Small intestine (tissue), 7 donors: ENCODE results near the gene NHERF2. TPM values are rescaled to one million over a fixed set of nuclear protein-coding genes. Genes with fewer than 3 reads are reported as not detected.
"Not testable (repeated sequence)": the region's sequence is repeated elsewhere in the genome, so short reads cannot be mapped to it uniquely, and the experiment has no call there.

Experiments
- DNase-seq, 2 donors: peaks; one replicate each; pipeline versions ENCODE4 v3.0.0 to v3.0.0-alpha.2; 2013
- FAIRE-seq: peaks from 2 replicates; lab custom pipeline; 2012; peaks lifted over from hg19 to GRCh38; lab: Jason Lieb, UNC
- H3K27ac ChIP-seq, 3 donors: one replicate each; pipeline ENCODE4 v1.5.1; 2013; ENCODE audit warnings: low read length in 2 of 3, mild to moderate bottlenecking in 2 of 3, control low read depth in 1 of 3, inconsistent platforms in 1 of 3, low read depth in 1 of 3, moderate library complexity in 1 of 3
- H3K27me3 ChIP-seq, 3 donors: one replicate each; pipeline ENCODE4 v1.6.1; 2013; ENCODE audit warnings: low read length in 3 of 3, inconsistent platforms in 1 of 3; ENCODE audit not compliant: control insufficient read depth in 3 of 3, insufficient read depth in 3 of 3
- H3K36me3 ChIP-seq, 3 donors: one replicate each; pipeline ENCODE4 v1.6.1; 2013; ENCODE audit warnings: low read length in 3 of 3, inconsistent platforms in 1 of 3, low read depth in 1 of 3, mild to moderate bottlenecking in 1 of 3, moderate library complexity in 1 of 3; ENCODE audit not compliant: control insufficient read depth in 3 of 3, insufficient read depth in 2 of 3
- H3K4me1 ChIP-seq, 3 donors: one replicate each; pipeline ENCODE4 v1.6.1; 2013; ENCODE audit warnings: low read length in 2 of 3, inconsistent platforms in 1 of 3, low read depth in 1 of 3, mild to moderate bottlenecking in 1 of 3, moderate library complexity in 1 of 3; ENCODE audit not compliant: control insufficient read depth in 3 of 3, insufficient read depth in 2 of 3
- H3K4me3 ChIP-seq, 3 donors: one replicate each; pipeline ENCODE4 v1.5.1; 2013; ENCODE audit warnings: low read length in 3 of 3, control low read depth in 1 of 3, inconsistent platforms in 1 of 3, low read depth in 1 of 3, mild to moderate bottlenecking in 1 of 3, moderate library complexity in 1 of 3
- H3K9me3 ChIP-seq, 2 donors: one replicate each; pipeline ENCODE4 v1.6.1; 2013; ENCODE audit warnings: low read depth in 1 of 2, low read length in 1 of 2; ENCODE audit not compliant: control insufficient read depth in 2 of 2, insufficient read depth in 1 of 2
- WGBS, 3 donors: extraction: QIAGEN DNeasy Blood & Tissue Kit; methylation state at CpG; one replicate each; pipeline ENCODE4 v1.1.7; 2013; 5-methylcytosine and 5-hydroxymethylcytosine counted together
- polyA plus RNA-seq, 4 donors: library from polyadenylated mRNA; stranded (reverse) in 3 of 4; unstranded in 1 of 4; fragments of 200-250 nt in 3 of 4; fragments of 120-200 nt in 1 of 4; gene quantifications; one replicate each; pipeline versions ENCODE4 v1.2.1 to v1.2.3, GENCODE V29; 2013
- donor health status: healthy with polysubstance abuse.
- donor health status: control.
- donor health status: control.
- donor health status: Bipolar disorder and iron deficiency.
- donor health status: healthy.

NHERF2 gene
- polyA plus RNA-seq, 4 donors = 15.7 to 76.1 (median 42.9) TPM

GRCh38 chr16:2030036-2030435 is 3.3 kb downstream of the NHERF2 start:
- Histone ChIP-seq H3K4me1 (peaks cover 0 to 24% (median 2%) of the 10 kb centered on the region in 3 donors), H3K9me3 (no peaks in the 10 kb centered on the region), H3K36me3 (peaks cover 0 to 44% (median 0%) of the 10 kb centered on the region in 3 donors), H3K4me3 (no peak overlapping the region), H3K27me3 (peaks cover 0 to 23% (median 0%) of the 10 kb centered on the region in 3 donors), H3K27ac (peak overlapping the region in 1 of 3 donors; percentile 8)
- DNase-seq (no peak), FAIRE-seq (no peak)
- WGBS, 3 donors = 81 to 90% (median 88%) methylated on average over 11 of the region's 11 CpGs

- peaks cover 0 to 34% (median 2%) of the 10 kb centered on the region in 3 donors for H3K4me1 ChIP-seq
- peak overlapping the region in 1 of 3 donors; percentile 49 for H3K27ac ChIP-seq
- DNase-seq = no peak
- H3K27me3 ChIP-seq = peaks cover 0 to 16% (median 0%) of the 10 kb centered on the region in 3 donors
- H3K4me3 ChIP-seq = no peak overlapping the region
- H3K9me3 ChIP-seq = no peaks in the 10 kb centered on the region
- no peak for FAIRE-seq
- H3K36me3 ChIP-seq = peaks cover 0 to 55% (median 0%) of the 10 kb centered on the region in 3 donors
- 68 to 80% (median 79%) methylated on average over 7 to 11 of the region's 11 CpGs for WGBS, 3 donors
Observed at GRCh38 chr16:2031081-2031577, 4.4 kb downstream of the NHERF2 start.

- H3K27ac ChIP-seq = peak overlapping the region; percentile 59 to 88 (median 72)
- H3K4me1 ChIP-seq = peaks cover 0 to 41% (median 0%) of the 10 kb centered on the region in 3 donors
- H3K36me3 ChIP-seq = peaks cover 0 to 68% (median 0%) of the 10 kb centered on the region in 3 donors
- FAIRE-seq = no peak
- no peak overlapping the region for H3K4me3 ChIP-seq
- WGBS, 3 donors = 64 to 88% (median 68%) methylated on average over 13 to 15 of the region's 15 CpGs
- DNase-seq = no peak
- peaks cover 0 to 10% (median 0%) of the 10 kb centered on the region in 3 donors for H3K27me3 ChIP-seq
- no peaks in the 10 kb centered on the region for H3K9me3 ChIP-seq
Observed at GRCh38 chr16:2032285-2033056, 5.8 kb downstream of the NHERF2 start.

GRCh38 chr16:2033057-2033908 is 6.6 kb downstream of the NHERF2 start:
- Histone ChIP-seq H3K27ac (peak overlapping the region; percentile 59 to 88 (median 72)), H3K27me3 (peaks cover 0 to 2% (median 0%) of the 10 kb centered on the region in 3 donors), H3K36me3 (peaks cover 0 to 72% (median 0%) of the 10 kb centered on the region in 3 donors), H3K9me3 (no peaks in the 10 kb centered on the region), H3K4me3 (peak overlapping the region in 1 of 3 donors; percentile 13), H3K4me1 (peaks cover 0 to 43% (median 0%) of the 10 kb centered on the region in 3 donors)
- FAIRE-seq (no peak), DNase-seq (peak in 1 of 2 donors; percentile 27)
- 33 to 63% (median 52%) methylated on average over 27 to 37 of the region's 37 CpGs for WGBS, 3 donors

GRCh38 chr16:2033909-2034695 is 7.4 kb downstream of the NHERF2 start:
- Histone ChIP-seq H3K4me3 (peak overlapping the region in 1 of 3 donors; percentile 13), H3K36me3 (peaks cover 0 to 78% (median 0%) of the 10 kb centered on the region in 3 donors), H3K27ac (peak overlapping the region in 2 of 3 donors; percentile 72 to 88), H3K4me1 (peaks cover 0 to 51% (median 0%) of the 10 kb centered on the region in 3 donors)
- peak in 1 of 2 donors; percentile 5 for DNase-seq
- WGBS, 3 donors = 66 to 90% (median 72%) methylated on average over 11 to 16 of the region's 32 CpGs
- not testable (repeated sequence) for FAIRE-seq, H3K9me3 ChIP-seq, H3K27me3 ChIP-seq

- Histone ChIP-seq H3K27me3 (no peaks in the 10 kb centered on the region), H3K36me3 (peaks cover 0 to 79% (median 0%) of the 10 kb centered on the region in 3 donors), H3K9me3 (no peaks in the 10 kb centered on the region), H3K4me3 (no peak overlapping the region), H3K4me1 (peaks cover 0 to 58% (median 0%) of the 10 kb centered on the region in 3 donors), H3K27ac (peak overlapping the region; percentile 16 to 87 (median 81))
- no peak for FAIRE-seq
- DNase-seq = no peak
- WGBS, 3 donors = 71 to 85% (median 82%) methylated on average over 13 to 17 of the region's 17 CpGs
Observed at GRCh38 chr16:2034696-2035430, 8.2 kb downstream of the NHERF2 start.

- H3K9me3 ChIP-seq = no peaks in the 10 kb centered on the region
- H3K36me3 ChIP-seq = peaks cover 0 to 80% (median 0%) of the 10 kb centered on the region in 3 donors
- H3K4me1 ChIP-seq = peaks cover 0 to 66% (median 0%) of the 10 kb centered on the region in 3 donors
- H3K27ac ChIP-seq = peak overlapping the region; percentile 16 to 87 (median 81)
- 44 to 58% (median 46%) methylated on average over 33 to 34 of the region's 34 CpGs for WGBS, 3 donors
- peak in 1 of 2 donors; percentile 61 for DNase-seq
- H3K4me3 ChIP-seq = no peak overlapping the region
- no peaks in the 10 kb centered on the region for H3K27me3 ChIP-seq
- FAIRE-seq = no peak
Observed at GRCh38 chr16:2035431-2036199, 8.9 kb downstream of the NHERF2 start.
